G401 (cell line): Measurements from ENCODE around the gene ZNF609. TPM values are rescaled to one million over a fixed set of nuclear protein-coding genes. Genes with fewer than 3 reads are reported as not detected.

Source experiments
- DNase-seq: peaks from one replicate; pipeline ENCODE4 v3.0.0-alpha.2; 2015; ENCODE audit warnings: low spot score
- in situ Hi-C: cut with HindIII; loops from 2 replicates; pipeline ENCODE4 v1.10.0; 2016; ENCODE audit warnings: low sequenced_read_pairs, mixed read lengths
- total RNA-seq: library from RNA; depleted of rRNA; stranded (reverse); fragments of >200 nt; shearing (Covaris generic); gene quantifications from 2 replicates; pipeline ENCODE4 v1.2.3, GENCODE V29; 2014

The ZNF609 gene
- total RNA-seq, 1 experiment from 2014 or later = 17.0 TPM

DNA sequence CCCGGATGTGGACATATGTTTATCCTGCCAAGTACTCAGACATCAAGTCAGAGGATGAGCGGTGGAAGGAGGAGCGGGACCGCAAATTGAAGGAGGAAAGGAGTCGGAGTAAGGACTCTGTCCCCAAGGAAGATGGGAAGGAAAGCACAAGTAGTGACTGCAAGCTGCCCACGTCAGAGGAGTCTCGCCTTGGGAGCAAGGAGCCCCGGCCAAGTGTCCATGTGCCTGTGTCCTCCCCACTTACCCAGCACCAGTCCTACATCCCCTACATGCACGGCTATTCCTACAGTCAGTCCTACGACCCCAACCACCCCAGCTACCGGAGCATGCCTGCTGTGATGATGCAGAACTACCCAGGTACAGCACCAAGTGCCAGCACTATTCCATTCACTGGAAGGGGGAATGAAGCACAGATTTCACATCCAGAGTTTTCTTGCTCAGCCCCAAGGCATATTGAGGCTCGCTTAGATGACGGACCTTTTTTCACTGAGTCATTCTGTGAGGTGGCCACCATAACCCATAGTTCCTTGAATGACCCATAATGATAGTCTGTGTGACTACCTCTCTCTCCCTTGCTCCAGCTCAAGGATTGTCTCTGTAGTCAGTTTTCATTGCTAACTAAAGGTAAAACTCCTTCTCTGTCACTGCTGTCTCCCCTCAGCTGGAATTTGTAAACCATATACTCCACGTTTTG, 217.9 kb downstream of the ZNF609 start:
- in situ Hi-C loops = no loop called here
- no peak for DNase-seq

DNA sequence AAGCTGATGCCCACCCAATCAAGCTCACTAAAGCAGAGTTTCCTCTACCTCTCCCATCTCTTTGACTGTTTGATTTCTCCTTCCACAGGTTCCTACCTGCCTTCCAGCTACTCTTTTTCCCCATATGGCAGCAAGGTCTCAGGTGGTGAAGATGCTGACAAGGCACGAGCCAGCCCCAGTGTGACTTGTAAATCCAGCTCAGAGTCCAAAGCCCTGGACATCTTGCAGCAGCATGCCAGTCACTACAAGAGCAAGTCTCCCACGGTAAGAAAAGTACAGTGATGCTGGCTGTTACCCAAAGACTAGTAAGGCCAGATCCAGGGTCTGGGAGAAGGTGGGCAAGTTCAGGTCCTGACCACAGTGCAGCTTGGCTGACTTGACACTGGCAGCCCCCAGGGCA, 219.7 kb downstream of the ZNF609 start:
- in situ Hi-C loops = loop anchor here (10.0 kb wide), 1 partner anchor 105 kb away; no protein-coding TSS in a partner anchor
- no peak for DNase-seq

DNA sequence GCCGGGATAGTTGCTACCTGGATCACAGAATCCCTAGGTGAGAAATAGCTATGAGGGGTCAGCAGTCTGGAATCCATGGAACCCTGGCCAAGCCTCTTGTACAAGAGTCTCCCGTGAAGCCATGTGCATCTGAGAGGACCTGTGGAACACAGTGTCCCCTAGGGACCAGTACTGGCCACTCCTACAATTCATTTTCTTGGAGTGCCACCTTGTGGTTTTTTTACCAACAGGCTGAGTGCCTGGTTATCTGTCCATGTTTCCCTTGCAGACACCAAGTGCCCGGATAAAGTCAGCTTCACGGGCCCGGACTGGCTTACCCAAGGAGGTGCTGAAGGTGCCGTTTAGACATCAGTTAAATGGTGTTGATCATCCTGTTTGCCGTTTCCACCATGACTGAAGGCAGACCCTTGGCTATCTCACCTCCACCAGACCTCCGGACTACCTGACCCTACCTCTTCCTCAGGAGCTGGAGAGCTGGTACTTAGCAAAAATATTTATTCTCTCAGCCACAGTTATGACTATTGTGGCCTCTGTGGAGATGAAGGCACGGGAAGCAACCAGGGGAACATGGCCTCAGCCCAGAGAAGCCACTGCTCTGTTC, 221.1 kb downstream of the ZNF609 start:
- in situ Hi-C loops = loop anchor here (10.0 kb wide), 1 partner anchor 103 kb away; no protein-coding TSS in a partner anchor
- peak; percentile 72 for DNase-seq

DNA sequence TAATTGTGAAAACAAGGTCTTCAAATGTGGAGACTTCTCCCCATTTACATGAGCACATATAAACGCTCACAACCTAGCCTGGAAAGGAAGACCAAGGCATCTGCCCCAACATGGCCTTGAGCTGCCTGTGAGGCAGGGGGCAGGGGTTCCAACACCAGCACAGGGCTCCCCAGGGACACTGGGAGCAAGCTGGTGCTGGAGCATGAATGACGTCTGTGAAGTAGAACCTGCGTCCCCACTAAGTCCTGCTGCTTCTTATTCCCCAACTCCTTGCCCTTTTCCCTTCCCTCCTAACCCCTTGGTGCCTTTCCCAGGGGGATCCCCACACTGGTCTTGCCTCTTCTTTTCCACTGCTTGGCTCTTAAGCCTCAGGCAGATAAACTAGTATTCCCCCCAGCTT, 221.9 kb downstream of the ZNF609 start:
- no peak for DNase-seq
- in situ Hi-C loops = loop anchor here (10.0 kb wide), 1 partner anchor 103 kb away; no protein-coding TSS in a partner anchor

DNA sequence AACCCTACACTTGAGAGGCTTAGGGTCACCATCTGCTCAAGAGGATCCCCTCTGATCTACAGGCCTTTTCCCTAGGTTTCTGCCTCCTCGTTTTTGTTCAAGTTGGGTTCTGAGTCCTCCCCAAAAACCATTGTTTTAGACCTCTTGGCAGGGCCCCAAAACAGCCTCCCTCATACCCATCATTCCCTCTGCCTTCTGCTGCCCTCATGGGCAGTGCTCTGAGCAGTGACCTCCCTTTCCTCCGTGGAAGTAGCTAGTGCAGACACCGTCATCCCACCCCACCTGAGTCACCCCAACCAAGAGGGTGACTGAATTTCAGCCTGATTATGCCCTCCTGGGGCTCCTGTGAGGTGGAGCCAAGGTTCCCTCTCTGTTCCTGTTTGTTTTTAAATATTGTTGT, 223.0 kb downstream of the ZNF609 start:
- in situ Hi-C loops = loop anchor here (10.0 kb wide), 1 partner anchor 101 kb away; no protein-coding TSS in a partner anchor
- no peak for DNase-seq

DNA sequence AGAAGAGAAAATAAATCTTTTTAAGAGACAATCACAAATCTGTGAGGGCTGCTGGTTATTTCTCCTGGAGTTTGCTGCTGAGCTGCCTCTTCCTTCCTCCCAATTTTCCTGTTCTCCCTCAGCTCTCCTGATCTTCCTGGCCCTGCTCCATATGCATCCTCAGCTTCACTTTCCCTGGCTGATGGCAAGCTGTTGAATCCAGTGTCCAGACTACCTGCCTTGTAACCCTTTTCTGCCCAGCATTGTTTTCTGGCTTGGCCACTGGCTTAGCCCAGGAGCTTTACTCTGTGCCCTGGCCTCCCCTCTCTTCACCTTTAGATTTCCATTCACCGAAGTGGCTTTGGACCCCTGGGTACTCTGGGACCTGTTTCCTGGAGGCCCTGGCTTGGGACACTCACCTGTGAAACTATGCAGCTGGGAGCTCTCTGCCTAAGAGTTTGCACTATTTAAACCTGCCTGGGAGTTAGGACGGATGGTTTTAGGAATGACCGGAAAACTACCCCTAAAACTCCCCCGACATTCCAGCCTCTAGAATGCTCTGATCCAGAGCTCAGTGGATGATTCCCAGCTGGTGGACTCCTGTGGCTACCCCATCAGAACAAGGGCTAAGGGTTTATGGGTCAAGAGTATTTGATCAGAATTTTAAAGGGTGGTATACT, 225.0 kb downstream of the ZNF609 start:
- DNase-seq = no peak
- in situ Hi-C loops = loop anchor here (10.0 kb wide), 1 partner anchor 99 kb away; no protein-coding TSS in a partner anchor

DNA sequence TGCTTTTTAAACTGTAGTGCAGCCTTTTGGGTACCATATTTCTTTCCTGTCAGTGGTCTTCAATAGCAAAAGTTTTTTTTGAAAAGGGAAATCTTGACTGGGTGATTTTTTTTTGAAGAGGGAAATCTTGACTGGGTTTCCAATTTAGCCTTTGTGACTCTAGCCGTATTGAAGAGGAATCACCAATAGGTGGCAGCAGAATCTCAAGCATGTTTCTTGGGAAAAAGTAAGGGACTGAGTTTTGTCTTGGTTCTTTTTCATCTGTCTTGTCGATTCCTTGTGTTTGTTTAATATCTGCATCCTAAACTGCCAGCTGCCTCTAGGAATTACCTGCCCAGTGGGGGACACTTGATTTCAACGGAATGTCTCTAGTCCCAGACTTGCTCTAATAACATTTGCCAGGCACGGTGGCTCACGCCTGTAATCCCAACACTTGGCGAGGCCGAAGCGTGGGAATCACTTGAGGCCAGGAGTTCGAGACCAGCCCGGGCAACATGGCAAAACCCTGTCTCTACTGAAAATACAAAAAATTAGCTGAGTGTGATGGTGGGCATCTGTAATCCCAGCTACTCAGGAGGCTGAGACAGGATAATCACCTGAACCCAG, 225.9 kb downstream of the ZNF609 start:
- in situ Hi-C loops = loop anchor here (10.0 kb wide), 1 partner anchor 99 kb away; no protein-coding TSS in a partner anchor
- peak; percentile 70 for DNase-seq

DNA sequence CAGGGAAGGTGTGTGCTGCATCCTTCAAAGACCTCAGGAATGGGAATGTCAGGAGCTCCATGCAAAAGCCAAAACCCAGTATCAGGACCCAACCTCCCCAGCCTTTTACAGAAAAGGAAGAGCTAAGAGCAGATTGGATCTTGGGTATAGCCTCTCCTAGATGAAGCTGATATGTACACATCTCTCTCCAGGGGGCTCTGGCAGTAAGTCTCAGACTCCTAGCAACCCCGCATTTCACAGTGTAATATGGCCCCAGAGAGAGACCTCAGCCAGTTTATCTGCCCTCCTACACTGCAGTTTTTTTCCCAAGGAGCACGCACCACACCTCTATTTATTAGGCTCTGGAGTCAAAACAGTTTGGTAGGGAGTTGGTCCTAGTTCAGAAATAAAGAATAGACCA, 226.8 kb downstream of the ZNF609 start:
- DNase-seq = no peak
- in situ Hi-C loops = loop anchor here (10.0 kb wide), 1 partner anchor 98 kb away; no protein-coding TSS in a partner anchor

DNA sequence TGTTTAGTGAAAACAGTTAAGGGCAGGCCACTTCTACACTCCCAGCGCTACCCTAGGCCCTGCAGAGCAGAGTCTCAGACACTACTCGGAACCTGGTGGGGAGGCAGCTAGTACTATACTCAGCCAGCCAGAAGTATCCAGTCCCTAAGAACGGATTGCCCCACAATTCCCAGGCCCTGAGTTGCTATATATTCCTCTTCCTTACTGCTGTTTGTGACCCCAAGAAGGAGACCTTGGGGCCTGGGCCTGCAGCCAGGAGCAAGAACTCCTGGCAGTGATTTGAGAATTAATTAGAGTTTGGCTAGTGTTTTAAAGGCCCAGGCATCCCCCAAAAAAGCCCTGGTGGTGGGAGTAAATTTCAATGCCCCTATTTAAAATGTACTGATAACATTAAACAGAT, 227.3 kb downstream of the ZNF609 start:
- in situ Hi-C loops = loop anchor here (10.0 kb wide), 1 partner anchor 97 kb away; no protein-coding TSS in a partner anchor
- DNase-seq = no peak

DNA sequence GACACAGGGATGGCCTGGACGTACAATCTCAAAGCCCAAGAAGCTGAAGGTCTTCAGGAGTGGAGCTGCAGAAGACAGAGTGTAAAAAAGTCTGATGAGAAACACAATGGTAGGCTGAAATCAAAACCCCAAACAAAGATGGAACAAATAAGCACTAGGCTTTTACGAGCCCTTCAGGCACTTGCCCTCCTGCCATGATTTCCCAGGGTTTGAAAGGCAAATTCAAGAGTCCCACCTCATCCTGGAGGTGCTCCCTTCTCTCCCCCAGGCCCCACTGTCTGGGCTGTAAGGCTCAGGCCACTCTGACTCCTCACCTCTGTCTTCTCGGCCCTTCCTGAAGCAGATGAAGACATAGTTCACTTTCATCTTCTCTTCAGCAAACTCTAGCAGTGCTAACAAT, 228.4 kb downstream of the ZNF609 start:
- in situ Hi-C loops = loop anchor here (10.0 kb wide), 1 partner anchor 96 kb away; no protein-coding TSS in a partner anchor
- no peak for DNase-seq

DNA sequence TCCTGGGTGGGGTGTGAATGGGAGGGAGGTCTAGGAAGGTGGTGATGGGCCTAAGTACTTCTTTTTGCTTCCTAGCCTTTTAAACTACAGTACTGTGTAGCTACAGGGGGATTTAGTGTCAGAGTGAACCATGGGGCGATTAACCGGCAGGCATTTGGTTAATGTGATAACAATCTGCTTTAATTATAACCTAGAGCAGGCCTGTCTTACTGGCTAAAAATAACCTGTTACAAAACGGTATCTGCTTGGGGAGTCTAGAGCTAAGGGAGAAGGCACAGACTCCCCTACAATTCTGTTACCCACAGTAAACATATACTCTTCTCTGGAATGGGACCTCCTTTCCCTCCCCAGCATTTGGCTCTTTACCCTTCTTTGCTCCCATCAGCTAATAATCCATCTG, 229.6 kb downstream of the ZNF609 start:
- no peak for DNase-seq
- in situ Hi-C loops = no loop called here

DNA sequence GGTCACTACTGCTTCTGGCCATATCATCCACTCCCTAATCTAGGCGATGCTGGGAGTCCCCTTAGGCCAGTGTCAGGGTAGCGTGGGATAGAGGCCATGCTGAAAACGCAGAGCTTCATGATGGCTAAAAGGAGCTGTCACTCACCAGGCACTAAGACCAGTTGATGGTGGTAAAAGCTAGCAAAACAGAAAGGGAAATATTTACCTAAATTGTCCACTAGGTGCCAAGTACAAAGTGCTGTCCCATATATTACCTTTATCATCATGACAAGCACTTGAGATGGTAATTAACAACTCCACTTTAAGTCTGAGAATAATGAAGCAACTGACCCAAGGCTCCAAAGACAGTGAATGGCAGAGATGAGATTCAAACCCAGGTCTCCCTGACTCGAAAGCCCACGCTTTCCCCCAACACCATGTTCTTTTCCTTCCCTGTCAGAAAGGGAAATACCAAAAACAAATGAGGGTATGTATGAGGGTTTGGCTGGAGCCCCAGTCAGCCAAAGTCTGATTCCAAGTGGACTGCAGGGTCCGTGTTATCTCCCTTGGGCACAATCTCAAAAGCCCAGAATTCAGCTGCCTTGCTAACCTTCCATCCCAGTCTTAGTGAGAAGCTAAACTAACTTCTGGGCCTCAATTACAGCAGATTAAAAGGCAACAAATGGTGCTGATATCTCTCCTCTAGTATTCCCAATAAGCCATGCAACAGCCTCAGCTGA, 230.4 kb downstream of the ZNF609 start:
- DNase-seq = no peak
- in situ Hi-C loops = no loop called here

DNA sequence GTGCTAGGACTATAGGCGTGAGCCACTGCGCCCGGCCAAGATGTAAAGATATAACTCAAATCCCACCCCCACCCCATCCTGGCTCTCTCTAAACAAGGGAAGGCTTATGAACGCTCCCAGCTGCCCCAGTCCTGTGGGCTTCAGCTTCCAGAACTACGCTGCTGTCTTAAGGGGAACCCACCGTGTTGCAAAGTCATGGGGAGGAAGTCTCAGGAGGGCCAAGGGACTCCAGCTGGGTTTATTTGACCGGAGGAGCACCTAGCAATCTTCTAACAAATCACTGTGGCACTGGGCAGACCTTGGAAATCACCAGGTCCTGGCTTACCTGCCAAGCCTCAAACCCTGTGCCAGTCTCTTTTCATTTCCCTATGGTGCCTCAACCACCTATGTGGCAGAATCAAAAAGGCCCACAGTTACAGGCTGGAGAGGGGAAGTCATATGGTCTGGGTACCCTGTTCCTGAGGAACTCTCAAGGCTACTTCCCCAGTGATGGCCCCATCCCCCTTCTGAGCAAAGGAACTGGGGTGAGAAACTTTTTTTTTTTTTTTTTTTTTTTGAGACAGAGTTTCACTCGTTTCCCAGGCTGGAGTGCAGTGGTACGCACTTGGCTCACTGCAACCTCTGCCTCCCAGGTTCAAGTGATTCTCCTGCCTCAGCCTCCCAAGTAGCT, 231.7 kb downstream of the ZNF609 start:
- in situ Hi-C loops = no loop called here
- DNase-seq = no peak

DNA sequence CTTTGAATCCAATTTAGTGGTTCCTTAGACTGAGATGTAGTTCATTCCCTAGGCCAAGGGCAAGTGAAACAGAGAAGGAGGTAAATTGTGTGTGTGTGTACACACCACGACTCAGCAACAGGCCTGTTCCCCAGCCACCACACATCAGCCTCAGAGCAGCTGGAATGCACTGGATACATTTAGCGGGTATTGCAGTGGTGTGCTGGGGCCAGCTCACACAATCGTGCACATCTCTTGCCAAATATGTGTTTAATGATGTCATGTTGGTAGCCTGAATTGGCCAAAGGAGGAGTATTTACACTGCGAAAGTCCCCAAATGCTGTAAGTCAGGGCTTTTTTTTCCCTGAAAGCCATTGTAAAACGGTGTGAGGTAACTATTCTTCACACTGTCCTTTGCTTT, 232.8 kb downstream of the ZNF609 start:
- DNase-seq = no peak
- in situ Hi-C loops = no loop called here

DNA sequence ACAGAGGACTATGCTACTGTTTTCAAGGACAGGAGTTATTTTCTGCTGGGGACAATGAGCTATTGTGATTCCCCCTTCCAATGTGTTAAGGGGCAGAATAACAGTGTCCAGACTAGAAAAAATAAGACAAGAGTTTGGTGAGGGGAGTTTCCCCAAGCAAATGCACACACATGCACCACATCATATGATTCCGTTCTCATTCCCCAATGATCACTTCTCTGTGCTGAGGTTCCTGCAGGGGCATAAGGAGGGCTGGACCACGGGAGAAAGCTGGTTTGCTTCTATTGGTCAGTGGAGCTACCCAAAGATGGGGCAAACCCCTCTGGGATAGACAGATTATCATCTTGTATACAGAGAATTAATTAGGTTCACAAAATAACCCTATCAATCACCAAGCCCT, 234.4 kb downstream of the ZNF609 start:
- DNase-seq = no peak
- in situ Hi-C loops = no loop called here

DNA sequence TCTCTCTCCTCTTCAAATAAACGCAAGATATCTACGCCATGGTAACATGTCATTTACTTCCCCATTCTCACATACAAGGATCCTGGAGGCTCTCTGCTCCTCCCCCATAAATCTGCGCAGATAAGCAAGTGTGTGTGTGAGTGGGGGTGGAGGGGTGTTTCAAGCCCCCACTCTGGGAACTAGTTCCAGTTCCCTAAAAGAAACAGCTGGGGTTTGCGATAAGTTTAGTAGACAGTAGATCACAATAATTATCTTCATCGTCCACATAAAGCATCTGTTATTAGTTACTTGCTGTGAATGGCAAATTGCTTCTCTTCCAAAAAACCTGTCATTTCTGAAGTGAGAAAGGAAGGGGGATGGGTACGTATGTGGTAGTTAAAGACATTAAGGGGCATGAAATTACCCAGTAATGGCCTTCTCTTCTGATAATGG, 235.2 kb downstream of the ZNF609 start:
- in situ Hi-C loops = no loop called here

DNA sequence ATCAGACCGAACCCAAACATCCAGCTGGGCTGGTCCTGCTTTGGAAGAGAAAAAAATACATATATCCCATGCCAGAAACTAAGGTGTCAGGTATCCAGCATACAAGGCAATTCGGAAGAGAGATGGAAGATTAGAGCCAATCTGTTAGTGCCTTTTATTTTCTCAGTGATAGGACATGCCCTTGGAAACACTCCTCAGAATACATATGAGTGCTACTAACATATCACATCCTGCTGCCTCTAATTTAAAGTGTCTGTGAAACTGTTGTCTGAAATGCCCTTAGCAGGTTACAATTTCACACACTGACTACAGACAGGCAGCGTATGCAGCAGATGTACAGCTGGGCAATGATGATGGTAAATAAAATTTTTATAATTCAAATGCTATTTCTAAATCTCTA, 236.1 kb downstream of the ZNF609 start:
- DNase-seq = no peak
- in situ Hi-C loops = no loop called here

More for the DNA sequence above, 235.2 kb downstream of the ZNF609 start:
- no peak for DNase-seq

DNA sequence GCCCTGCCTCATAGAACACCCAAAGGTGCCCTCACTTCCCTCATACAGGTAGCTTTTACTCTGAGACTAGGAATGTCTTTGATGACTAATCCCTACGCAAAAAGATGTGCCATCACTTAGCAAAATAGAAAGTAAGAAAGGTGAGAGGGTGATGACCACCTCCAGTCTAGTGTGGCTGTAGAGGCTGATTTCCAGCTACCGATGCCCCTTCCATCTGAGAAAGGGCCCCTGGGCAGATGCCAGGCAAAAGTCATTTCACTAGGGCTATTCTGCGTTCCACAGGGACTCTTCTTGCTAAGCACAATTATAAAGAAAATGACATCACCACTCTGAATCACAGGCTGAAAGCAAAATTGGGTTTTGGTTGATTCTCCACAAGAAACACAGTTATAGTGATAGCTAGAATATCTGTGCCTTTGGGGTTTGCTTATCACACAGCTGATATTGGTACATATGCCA, 237.6 kb downstream of the ZNF609 start:
- DNase-seq = no peak
- in situ Hi-C loops = no loop called here
